ENCODE measurements around the gene DYNC2H1. TPM values are rescaled to one million over a fixed set of nuclear protein-coding genes. Genes with fewer than 3 reads are reported as not detected.

The DYNC2H1 gene
- total and polyA plus RNA-seq, 10 donors: 3.1 to 18.3 (median 10.6) TPM

GRCh38 chr11:103528046-103528445, 418.8 kb downstream of the DYNC2H1 start:
- no peak for DNase-seq
- Histone ChIP-seq H3K27me3 (replicated peaks in 1 of 7) (peaks cover 0 to 4% (median 0%) of the 10 kb centered on the region in 7 donors), H3K4me3 (no peak overlapping the region), H3K36me3 (no peaks in the 10 kb centered on the region), H3K27ac (no peak overlapping the region), H3K9me3 (no peaks in the 10 kb centered on the region), H3K4me1 (no peaks in the 10 kb centered on the region)
- 43 to 59% (median 46%) methylated on average over 3 of the region's 3 CpGs for WGBS, 5 donors
- intact Hi-C loops (cut with DNase I; ENCODE audit: low total_unique reads): no loop called here
- TF ChIP-seq POLR2A (IDR thresholded peaks at IDR 0.05): no peak
- TF ChIP-seq POLR2AphosphoS5 (IDR thresholded peaks at IDR 0.05): no peak
- TF ChIP-seq, protein P1, sequence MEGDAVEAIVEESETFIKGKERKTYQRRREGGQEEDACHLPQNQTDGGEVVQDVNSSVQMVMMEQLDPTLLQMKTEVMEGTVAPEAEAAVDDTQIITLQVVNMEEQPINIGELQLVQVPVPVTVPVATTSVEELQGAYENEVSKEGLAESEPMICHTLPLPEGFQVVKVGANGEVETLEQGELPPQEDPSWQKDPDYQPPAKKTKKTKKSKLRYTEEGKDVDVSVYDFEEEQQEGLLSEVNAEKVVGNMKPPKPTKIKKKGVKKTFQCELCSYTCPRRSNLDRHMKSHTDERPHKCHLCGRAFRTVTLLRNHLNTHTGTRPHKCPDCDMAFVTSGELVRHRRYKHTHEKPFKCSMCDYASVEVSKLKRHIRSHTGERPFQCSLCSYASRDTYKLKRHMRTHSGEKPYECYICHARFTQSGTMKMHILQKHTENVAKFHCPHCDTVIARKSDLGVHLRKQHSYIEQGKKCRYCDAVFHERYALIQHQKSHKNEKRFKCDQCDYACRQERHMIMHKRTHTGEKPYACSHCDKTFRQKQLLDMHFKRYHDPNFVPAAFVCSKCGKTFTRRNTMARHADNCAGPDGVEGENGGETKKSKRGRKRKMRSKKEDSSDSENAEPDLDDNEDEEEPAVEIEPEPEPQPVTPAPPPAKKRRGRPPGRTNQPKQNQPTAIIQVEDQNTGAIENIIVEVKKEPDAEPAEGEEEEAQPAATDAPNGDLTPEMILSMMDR (IDR thresholded peaks at IDR 0.05 in 8 of 11, conservative IDR thresholded peaks at IDR 0.05 in 3 of 11): no peak

GRCh38 chr11:103528596-103528995, 419.4 kb downstream of the DYNC2H1 start:
- H3K36me3 ChIP-seq: no peaks in the 10 kb centered on the region
- WGBS, 5 donors: 61 to 79% (median 65%) methylated on average over 2 of the region's 2 CpGs
- TF ChIP-seq POLR2AphosphoS5 (IDR thresholded peaks at IDR 0.05): no peak
- no peak for TF ChIP-seq POLR2A (IDR thresholded peaks at IDR 0.05)
- TF ChIP-seq, protein P1 (IDR thresholded peaks at IDR 0.05 in 8 of 11, conservative IDR thresholded peaks at IDR 0.05 in 3 of 11): no peak

DNA sequence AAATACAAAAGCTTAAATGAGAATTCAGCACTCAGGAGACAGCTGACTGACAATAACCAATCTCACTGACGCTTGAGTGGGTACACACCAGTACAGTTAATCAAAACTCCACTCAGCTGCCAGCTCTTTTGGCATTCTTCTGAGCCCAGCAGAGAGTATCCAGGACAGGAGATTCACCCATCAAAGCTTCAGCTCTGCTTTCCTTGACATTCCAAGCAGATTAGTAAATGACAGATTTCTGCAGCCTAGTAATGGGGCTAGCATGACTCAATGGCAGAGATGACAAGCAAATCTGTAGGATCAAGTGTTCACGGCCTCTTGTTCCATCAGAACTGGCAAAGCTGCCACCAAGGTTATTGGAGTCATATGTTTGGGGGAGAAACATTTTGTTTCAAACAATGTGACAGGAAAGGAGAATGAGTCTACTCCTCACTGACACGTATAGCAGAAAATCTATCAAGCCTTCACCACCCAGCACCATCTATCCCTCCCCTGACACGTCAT, 420.0 kb downstream of the DYNC2H1 start:
- WGBS, 5 donors: 71 to 79% (median 78%) methylated on average over 4 of the region's 4 CpGs
- no peaks in the 10 kb centered on the region for H3K9me3 ChIP-seq
- no peak for DNase-seq
- TF ChIP-seq POLR2AphosphoS5 (IDR thresholded peaks at IDR 0.05) (no peak), POLR2A (IDR thresholded peaks at IDR 0.05) (no peak)
- TF ChIP-seq, protein P1 (IDR thresholded peaks at IDR 0.05 in 8 of 11, conservative IDR thresholded peaks at IDR 0.05 in 3 of 11): no peak
- H3K4me3 ChIP-seq: no peak overlapping the region
- no peaks in the 10 kb centered on the region for H3K4me1 ChIP-seq
- intact Hi-C loops (cut with DNase I; ENCODE audit: low total_unique reads): no loop called here
- H3K27ac ChIP-seq: no peak overlapping the region
- H3K36me3 ChIP-seq: no peaks in the 10 kb centered on the region
- peaks cover 0 to 4% (median 0%) of the 10 kb centered on the region in 7 donors for H3K27me3 ChIP-seq (replicated peaks in 1 of 7)

More at GRCh38 chr11:103528596-103528995, 419.4 kb downstream of the DYNC2H1 start:
- no peak overlapping the region for H3K27ac ChIP-seq
- no peak for DNase-seq
- no peaks in the 10 kb centered on the region for H3K4me1 ChIP-seq
- H3K4me3 ChIP-seq: no peak overlapping the region
- intact Hi-C loops (cut with DNase I; ENCODE audit: low total_unique reads): no loop called here
- peaks cover 0 to 4% (median 0%) of the 10 kb centered on the region in 7 donors for H3K27me3 ChIP-seq (replicated peaks in 1 of 7)
- H3K9me3 ChIP-seq: no peaks in the 10 kb centered on the region

Small RNAs within 50 kb of the gene (small RNA-seq; reads per million reads assigned to genes)
- 0 reads per million in 4 donors for gene AP003461.1

Other genes with a start within 250 kb of the DYNC2H1 start
- 10 to 100 TPM in 1 of 7 donors, 1 to 10 TPM in 6; 1.7 to 64.9 (median 4.8) TPM for gene MMP12, start 234.4 kb upstream of the DYNC2H1 start, total RNA-seq
- gene MMP12, start 234.4 kb upstream of the DYNC2H1 start, polyA plus RNA-seq: 1 to 10 TPM in 2 of 3 donors, under 1 TPM in 1; 0.52 to 8.1 (median 1.7) TPM
- not detected for gene MMP13, start 153.7 kb upstream of the DYNC2H1 start, total RNA-seq
- not detected for gene MMP13, start 153.7 kb upstream of the DYNC2H1 start, polyA plus RNA-seq
- gene DCUN1D5, start 17.3 kb upstream of the DYNC2H1 start, total RNA-seq: 10 to 100 TPM; 17.3 to 33.0 (median 20.9) TPM
- 10 to 100 TPM; 12.3 to 17.8 (median 17.6) TPM for gene DCUN1D5, start 17.3 kb upstream of the DYNC2H1 start, polyA plus RNA-seq

All from spleen (tissue), 11 donors.